WTC11 (cell line): ENCODE results near the gene VPS25. TPM values are rescaled to one million over a fixed set of nuclear protein-coding genes. Genes with fewer than 3 reads are reported as not detected.

Experiments
- ATAC-seq: fragments of 200-7000 bp; cut with Tn5 transposase; 2 replicates; pipeline ENCODE4 v1.10.0; 2021; ENCODE audit warnings: mild to moderate bottlenecking, moderate library complexity
- CTCF ChIA-PET: fragments of 300-600 bp; sonication (Branson Sonifier 250); formaldehyde crosslinking; loops from one replicate; lab custom pipeline; 2021; ENCODE audit warnings: antibody characterized with exemption; lab: Charles Lee
- POLR2A ChIA-PET: fragments of 350-600 bp; sonication (Branson Sonifier 250); formaldehyde crosslinking; loops from one replicate; lab custom pipeline; 2021; ENCODE audit warnings: antibody characterized with exemption; lab: Charles Lee
- DNase-seq: peaks from one replicate; pipeline ENCODE4 v3.0.0; 2021; ENCODE audit warnings: low spot score
- H3K27ac Mint-ChIP-seq: 2 replicates; pipeline ENCODE4 v1.8.0; 2021; ENCODE audit warnings: mixed read lengths
- H3K27me3 Mint-ChIP-seq: 2 replicates; pipeline ENCODE4 v1.8.0; 2021; ENCODE audit warnings: low read depth, mild to moderate bottlenecking, moderate library complexity, mixed read lengths
- H3K36me3 Mint-ChIP-seq: 2 replicates; pipeline ENCODE4 v1.8.0; 2021; ENCODE audit warnings: mixed read lengths
- H3K4me1 Mint-ChIP-seq: 2 replicates; pipeline ENCODE4 v1.8.0; 2022; ENCODE audit warnings: mixed read lengths
- H3K4me3 Mint-ChIP-seq: 2 replicates; pipeline ENCODE4 v1.8.0; 2021; ENCODE audit warnings: mild to moderate bottlenecking, moderate library complexity, mixed read lengths
- H3K9me3 Mint-ChIP-seq: 2 replicates; pipeline ENCODE4 v1.8.0; 2021; ENCODE audit warnings: mixed read lengths
- AR ChIP-seq: fragments of 250-450 bp; sonication (Bioruptor Pico); IDR thresholded peaks from 2 replicates; pipeline ENCODE4 v1.9.0; 2021; ENCODE audit warnings: mild to moderate bottlenecking
- CDX4 ChIP-seq: fragments of 250-450 bp; sonication (Bioruptor Pico); IDR thresholded peaks from 2 replicates; pipeline ENCODE4 v1.9.0; 2021; ENCODE audit warnings: moderate library complexity, mild to moderate bottlenecking, inconsistent platforms, borderline replicate concordance
- CREM ChIP-seq: sonication (generic); formaldehyde crosslinking; IDR thresholded peaks from 2 replicates; pipeline ENCODE4 v1.8.1; 2022; ENCODE audit warnings: mild to moderate bottlenecking, missing genetic modification reagents, moderate library complexity
- EMX1 ChIP-seq: fragments of 250-450 bp; sonication (Bioruptor Pico); IDR thresholded peaks from 2 replicates; pipeline ENCODE4 v1.8.0; 2021; ENCODE audit warnings: mild to moderate bottlenecking
- ESRRA ChIP-seq: sonication (generic); formaldehyde crosslinking; IDR thresholded peaks from 2 replicates; pipeline ENCODE4 v1.8.1; 2022; ENCODE audit warnings: mild to moderate bottlenecking, missing genetic modification reagents, borderline replicate concordance
- FOXK1 ChIP-seq: sonication (generic); formaldehyde crosslinking; IDR thresholded peaks from 2 replicates; pipeline ENCODE4 v1.8.0; 2022; ENCODE audit warnings: mild to moderate bottlenecking, moderate library complexity, missing genetic modification reagents
- GTF2I ChIP-seq: fragments of 250-450 bp; sonication (Bioruptor Pico); conservative IDR thresholded peaks from 2 replicates; pipeline ENCODE4 v1.4.0; 2021; ENCODE audit warnings: mild to moderate bottlenecking
- IRF2 ChIP-seq: sonication (generic); formaldehyde crosslinking; IDR thresholded peaks from 2 replicates; pipeline ENCODE4 v1.8.0; 2022; ENCODE audit warnings: low read depth, missing genetic modification reagents, borderline replicate concordance
- JUN ChIP-seq: sonication (generic); formaldehyde crosslinking; IDR thresholded peaks from 2 replicates; pipeline ENCODE4 v1.8.0; 2023; ENCODE audit warnings: mild to moderate bottlenecking, missing genetic modification reagents
- NR3C1 ChIP-seq: sonication (generic); formaldehyde crosslinking; conservative IDR thresholded peaks from 2 replicates; pipeline ENCODE4 v1.8.1; 2023; ENCODE audit warnings: low read depth, mild to moderate bottlenecking, missing genetic modification reagents
- SMAD3 ChIP-seq: sonication (generic); formaldehyde crosslinking; IDR thresholded peaks from 2 replicates; pipeline ENCODE4 v1.8.0; 2022; ENCODE audit warnings: missing genetic modification reagents, mild to moderate bottlenecking, borderline replicate concordance
- TP53 ChIP-seq: sonication (generic); formaldehyde crosslinking; IDR thresholded peaks from 2 replicates; pipeline ENCODE4 v1.8.1; 2023; ENCODE audit warnings: mild to moderate bottlenecking, missing genetic modification reagents
- USF1 ChIP-seq: sonication (generic); formaldehyde crosslinking; IDR thresholded peaks from 2 replicates; pipeline ENCODE4 v1.8.0; 2022; ENCODE audit warnings: mild to moderate bottlenecking, missing genetic modification reagents
- ZBTB21 ChIP-seq: sonication (generic); formaldehyde crosslinking; IDR thresholded peaks from 2 replicates; pipeline ENCODE4 v1.8.1; 2023; ENCODE audit warnings: mild to moderate bottlenecking, missing genetic modification reagents, borderline replicate concordance
- ZNF232 ChIP-seq: sonication (generic); formaldehyde crosslinking; IDR thresholded peaks from 2 replicates; pipeline ENCODE4 v1.8.0; 2022; ENCODE audit warnings: mild to moderate bottlenecking, missing genetic modification reagents
- ZNF281 ChIP-seq: sonication (generic); formaldehyde crosslinking; IDR thresholded peaks from 2 replicates; pipeline ENCODE4 v1.8.0; 2023; ENCODE audit warnings: mild to moderate bottlenecking, missing genetic modification reagents
- ZNF317 ChIP-seq: sonication (generic); formaldehyde crosslinking; IDR thresholded peaks from 2 replicates; pipeline ENCODE4 v1.8.1; 2023; ENCODE audit warnings: low read depth, mild to moderate bottlenecking, moderate library complexity, missing genetic modification reagents, borderline replicate concordance
- ZNF396 ChIP-seq: fragments of 250-450 bp; sonication (Bioruptor Pico); IDR thresholded peaks from 2 replicates; pipeline ENCODE4 v1.8.0; 2021; ENCODE audit warnings: mild to moderate bottlenecking, moderate library complexity, borderline replicate concordance
- total RNA-seq: library from RNA; stranded (reverse); gene quantifications from 3 replicates; pipeline ENCODE4 v1.2.3, GENCODE V29; 2021
- TF ChIP-seq, protein P1 (sequence below): sonication (generic); formaldehyde crosslinking; IDR thresholded peaks from 2 replicates; pipeline ENCODE4 v1.8.0; 2022; ENCODE audit warnings: mild to moderate bottlenecking, missing genetic modification reagents
- TF ChIP-seq, protein P2 (sequence below): sonication (generic); formaldehyde crosslinking; conservative IDR thresholded peaks from 2 replicates; pipeline ENCODE4 v1.8.1; 2023; ENCODE audit warnings: mild to moderate bottlenecking, low read depth, missing genetic modification reagents, moderate library complexity
- TF ChIP-seq, protein P3 (sequence below): sonication (generic); formaldehyde crosslinking; IDR thresholded peaks from 2 replicates; pipeline ENCODE4 v1.8.0; 2022; ENCODE audit warnings: mild to moderate bottlenecking, missing genetic modification reagents

Gene VPS25
- total RNA-seq, 1 experiment from 2014 or later: 98.6 TPM

DNA sequence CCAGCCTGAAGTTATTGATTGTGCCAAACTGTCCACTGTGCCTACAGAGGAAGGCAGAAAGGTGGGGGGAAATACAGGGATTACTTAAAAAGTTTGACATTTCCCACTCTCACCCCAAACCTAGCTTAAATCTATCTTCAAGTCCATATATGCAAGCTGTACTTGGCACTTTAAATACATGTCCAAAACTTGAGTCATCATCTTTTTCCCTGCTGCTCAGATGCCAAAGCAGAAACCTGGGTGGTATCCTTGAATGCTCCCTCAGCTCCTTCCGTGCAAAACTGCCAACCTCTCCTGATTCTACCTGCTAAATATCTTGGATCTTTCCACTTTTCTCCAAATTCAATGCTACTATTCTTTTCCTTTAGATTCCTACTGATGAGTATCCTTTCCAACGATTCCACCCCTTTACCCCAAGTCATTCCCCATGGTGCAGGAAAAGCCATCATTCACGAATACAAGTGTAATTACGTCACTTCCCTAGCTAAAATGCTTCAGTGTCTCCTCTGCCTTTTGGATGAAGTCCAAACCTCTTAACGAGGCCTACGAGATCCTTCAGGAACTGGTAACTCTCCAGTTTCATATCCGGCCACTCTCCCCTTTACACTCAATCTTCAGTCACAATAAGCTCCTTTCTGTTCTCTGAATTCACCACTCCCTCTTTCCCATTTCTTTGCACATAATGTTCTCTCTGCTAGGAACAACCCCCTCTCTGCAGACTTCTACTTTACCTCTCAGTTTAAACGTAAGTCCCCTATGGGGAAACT lies 41.6 kb downstream of the VPS25 start (continued):
- TF ChIP-seq USF1 (CRISPR knock-in tag) (no peak), ZNF317 (CRISPR knock-in tag) (no peak), NR3C1 (no peak), CREM (CRISPR knock-in tag) (no peak), ESRRA (CRISPR knock-in tag) (no peak), FOXK1 (CRISPR knock-in tag) (no peak), ZNF281 (CRISPR knock-in tag) (no peak)
- TF ChIP-seq, protein P1, sequence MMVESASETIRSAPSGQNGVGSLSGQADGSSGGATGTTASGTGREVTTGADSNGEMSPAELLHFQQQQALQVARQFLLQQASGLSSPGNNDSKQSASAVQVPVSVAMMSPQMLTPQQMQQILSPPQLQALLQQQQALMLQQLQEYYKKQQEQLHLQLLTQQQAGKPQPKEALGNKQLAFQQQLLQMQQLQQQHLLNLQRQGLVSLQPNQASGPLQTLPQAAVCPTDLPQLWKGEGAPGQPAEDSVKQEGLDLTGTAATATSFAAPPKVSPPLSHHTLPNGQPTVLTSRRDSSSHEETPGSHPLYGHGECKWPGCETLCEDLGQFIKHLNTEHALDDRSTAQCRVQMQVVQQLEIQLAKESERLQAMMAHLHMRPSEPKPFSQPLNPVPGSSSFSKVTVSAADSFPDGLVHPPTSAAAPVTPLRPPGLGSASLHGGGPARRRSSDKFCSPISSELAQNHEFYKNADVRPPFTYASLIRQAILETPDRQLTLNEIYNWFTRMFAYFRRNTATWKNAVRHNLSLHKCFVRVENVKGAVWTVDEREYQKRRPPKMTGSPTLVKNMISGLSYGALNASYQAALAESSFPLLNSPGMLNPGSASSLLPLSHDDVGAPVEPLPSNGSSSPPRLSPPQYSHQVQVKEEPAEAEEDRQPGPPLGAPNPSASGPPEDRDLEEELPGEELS (CRISPR knock-in tag): no peak
- TF ChIP-seq, all 79 proteins: peak for 0

DNA sequence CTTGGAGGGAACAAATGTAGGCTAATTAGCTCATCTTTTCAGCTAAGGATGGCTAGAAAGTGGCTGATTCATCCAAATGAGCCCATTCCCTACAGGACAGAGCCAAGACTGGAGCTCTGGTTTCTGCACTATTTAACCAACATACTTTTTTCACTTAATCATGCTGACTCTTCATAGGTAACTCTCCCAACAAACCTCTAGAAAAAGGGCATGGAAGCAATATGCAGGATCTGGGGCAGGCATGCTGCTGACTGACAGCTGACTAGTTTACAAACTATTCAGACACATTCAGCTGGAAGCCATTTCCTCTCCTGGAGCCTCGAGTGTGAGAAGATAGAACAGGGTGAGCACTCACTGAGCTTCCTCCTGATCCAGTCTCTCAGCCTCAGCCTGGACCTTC lies 44.6 kb downstream of the VPS25 start:
- H3K4me1 Mint-ChIP-seq: no peaks in the 10 kb centered on the region
- H3K27ac Mint-ChIP-seq: no peak overlapping the region
- DNase-seq (no peak), ATAC-seq (no peak)
- no peak overlapping the region for H3K4me3 Mint-ChIP-seq
- no peaks in the 10 kb centered on the region for H3K9me3 Mint-ChIP-seq
- CTCF ChIA-PET: interaction anchor here (0.9 to 1.4 kb wide), 2 partner anchors 111 to 121 kb away, joined by 3 to 4 read pairs; no protein-coding TSS in a partner anchor
- H3K36me3 Mint-ChIP-seq: peaks cover 61% of the 10 kb centered on the region
- H3K27me3 Mint-ChIP-seq: no peaks in the 10 kb centered on the region
- POLR2A ChIA-PET: no interaction called here
- TF ChIP-seq ZNF396 (CRISPR knock-in tag) (no peak), JUN (no peak), GTF2I (CRISPR knock-in tag) (no peak), TP53 (CRISPR knock-in tag) (no peak), CDX4 (no peak), ZNF232 (CRISPR knock-in tag) (no peak), SMAD3 (CRISPR knock-in tag) (no peak), EMX1 (CRISPR knock-in tag) (no peak), ZBTB21 (CRISPR knock-in tag) (no peak), AR (CRISPR knock-in tag) (no peak), IRF2 (no peak)
- TF ChIP-seq, protein P2, sequence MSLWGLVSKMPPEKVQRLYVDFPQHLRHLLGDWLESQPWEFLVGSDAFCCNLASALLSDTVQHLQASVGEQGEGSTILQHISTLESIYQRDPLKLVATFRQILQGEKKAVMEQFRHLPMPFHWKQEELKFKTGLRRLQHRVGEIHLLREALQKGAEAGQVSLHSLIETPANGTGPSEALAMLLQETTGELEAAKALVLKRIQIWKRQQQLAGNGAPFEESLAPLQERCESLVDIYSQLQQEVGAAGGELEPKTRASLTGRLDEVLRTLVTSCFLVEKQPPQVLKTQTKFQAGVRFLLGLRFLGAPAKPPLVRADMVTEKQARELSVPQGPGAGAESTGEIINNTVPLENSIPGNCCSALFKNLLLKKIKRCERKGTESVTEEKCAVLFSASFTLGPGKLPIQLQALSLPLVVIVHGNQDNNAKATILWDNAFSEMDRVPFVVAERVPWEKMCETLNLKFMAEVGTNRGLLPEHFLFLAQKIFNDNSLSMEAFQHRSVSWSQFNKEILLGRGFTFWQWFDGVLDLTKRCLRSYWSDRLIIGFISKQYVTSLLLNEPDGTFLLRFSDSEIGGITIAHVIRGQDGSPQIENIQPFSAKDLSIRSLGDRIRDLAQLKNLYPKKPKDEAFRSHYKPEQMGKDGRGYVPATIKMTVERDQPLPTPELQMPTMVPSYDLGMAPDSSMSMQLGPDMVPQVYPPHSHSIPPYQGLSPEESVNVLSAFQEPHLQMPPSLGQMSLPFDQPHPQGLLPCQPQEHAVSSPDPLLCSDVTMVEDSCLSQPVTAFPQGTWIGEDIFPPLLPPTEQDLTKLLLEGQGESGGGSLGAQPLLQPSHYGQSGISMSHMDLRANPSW (CRISPR knock-in tag): no peak
- TF ChIP-seq, protein P3, sequence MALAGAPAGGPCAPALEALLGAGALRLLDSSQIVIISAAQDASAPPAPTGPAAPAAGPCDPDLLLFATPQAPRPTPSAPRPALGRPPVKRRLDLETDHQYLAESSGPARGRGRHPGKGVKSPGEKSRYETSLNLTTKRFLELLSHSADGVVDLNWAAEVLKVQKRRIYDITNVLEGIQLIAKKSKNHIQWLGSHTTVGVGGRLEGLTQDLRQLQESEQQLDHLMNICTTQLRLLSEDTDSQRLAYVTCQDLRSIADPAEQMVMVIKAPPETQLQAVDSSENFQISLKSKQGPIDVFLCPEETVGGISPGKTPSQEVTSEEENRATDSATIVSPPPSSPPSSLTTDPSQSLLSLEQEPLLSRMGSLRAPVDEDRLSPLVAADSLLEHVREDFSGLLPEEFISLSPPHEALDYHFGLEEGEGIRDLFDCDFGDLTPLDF (CRISPR knock-in tag): no peak
